GM21723 (cell line): Measurements from ENCODE around the gene PKIB.
"Not testable (repeated sequence)": the region's sequence is repeated elsewhere in the genome, so short reads cannot be mapped to it uniquely, and the experiment has no call there.

Experiments
- ATAC-seq: cut with Tn5 transposase; IDR thresholded peaks from one replicate; pipeline ENCODE4 v1.9.1; 2021; ENCODE audit warnings: mild to moderate bottlenecking, moderate library complexity; ENCODE audit not compliant: unreplicated experiment

Gene PKIB

DNA sequence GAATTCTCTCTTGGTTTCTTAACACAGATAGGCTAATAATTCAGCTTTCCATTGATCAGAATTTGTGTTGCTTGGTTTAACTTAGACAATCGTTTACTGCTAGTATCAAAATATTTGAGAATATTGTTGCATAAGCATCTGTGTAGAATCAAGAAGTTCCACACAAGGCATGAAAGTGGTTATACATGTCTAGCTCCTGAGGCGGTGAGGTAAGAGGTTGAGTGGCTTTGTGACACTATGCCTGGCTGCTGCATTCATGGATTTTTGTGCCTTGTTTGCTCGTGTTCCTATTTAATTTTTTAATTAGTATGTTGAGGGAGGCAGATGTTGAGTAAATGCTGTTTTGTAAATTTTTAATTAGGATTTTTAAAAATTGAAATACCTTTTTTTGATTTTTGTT is 10.2 kb downstream of the PKIB start:
- ATAC-seq, result no peak

DNA sequence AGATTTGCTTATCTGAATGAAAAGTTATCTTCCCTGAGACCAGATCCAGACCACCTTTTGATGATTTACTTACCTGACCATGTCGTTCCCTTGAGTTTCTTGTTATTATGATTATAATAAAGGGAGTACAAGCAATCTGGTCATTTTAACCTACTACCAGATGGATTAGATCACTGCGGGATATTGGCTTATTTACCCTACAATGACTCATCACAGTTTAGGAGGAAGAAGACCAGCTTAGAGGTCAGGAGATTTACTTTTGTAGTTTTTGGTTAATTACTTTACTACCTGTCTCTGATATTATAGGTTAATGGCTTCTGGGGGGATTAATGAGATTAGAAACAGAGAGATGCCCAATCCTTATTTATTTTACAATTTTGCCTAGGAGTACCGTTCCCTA is 10.7 kb downstream of the PKIB start:
- no peak for ATAC-seq

DNA sequence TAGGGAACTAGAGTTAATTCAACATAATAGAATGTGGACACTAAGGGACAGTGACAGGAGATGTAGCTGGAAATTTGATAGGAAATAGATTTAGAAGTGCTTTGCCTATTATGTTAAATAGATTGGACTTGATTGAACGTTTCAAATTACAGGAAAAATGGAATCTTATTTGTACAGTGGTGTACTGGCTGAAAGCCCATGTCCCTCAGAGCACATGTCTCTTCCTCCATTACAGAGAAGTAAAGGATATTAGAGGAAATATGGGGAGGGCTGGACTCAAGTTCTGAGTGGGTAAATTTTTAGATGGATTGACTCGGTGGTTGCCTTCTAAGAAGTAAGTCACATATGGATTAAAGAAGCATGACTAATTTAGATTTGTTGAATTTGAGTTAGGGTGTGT is 11.4 kb downstream of the PKIB start:
- ATAC-seq, result no peak

DNA sequence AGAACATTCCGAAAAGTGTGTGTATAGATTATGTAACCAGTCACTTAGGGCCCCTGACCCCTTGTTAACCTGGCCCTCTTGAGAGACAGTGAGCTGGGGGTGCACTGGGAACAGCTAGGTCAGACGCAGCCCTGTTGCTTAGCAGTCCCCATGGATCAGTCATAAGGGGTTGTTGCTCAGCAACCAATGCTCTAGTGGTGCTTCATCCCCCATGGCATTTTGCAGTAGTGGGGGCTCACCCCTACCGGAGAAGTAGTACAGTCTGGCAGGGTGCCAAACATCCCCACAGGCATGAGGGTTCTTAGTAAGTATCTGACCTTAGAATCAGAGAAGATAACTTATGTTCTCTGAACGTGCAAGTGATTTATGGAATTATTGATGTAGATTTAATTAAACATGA is 12.3 kb downstream of the PKIB start:
- ATAC-seq, result no peak

DNA sequence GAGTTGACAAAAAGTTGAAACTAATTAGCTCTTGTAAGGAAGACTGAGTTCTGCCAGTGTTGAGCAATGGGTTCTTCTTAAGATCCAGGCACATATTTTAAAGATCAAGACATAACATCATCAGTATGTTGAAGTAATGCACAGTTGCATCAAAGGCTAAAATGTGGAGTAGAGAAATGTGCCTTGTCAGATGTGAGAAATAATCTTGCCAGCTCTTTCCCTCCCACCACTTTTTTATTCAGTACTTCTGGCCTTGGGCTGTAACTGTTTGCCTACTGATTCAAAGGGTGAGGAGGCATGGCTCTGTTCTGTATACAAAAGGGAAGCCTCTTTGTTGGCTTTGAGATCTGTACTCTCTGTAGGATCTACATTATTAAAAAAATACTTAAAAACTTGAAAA is 13.1 kb downstream of the PKIB start:
- ATAC-seq, result no peak

DNA sequence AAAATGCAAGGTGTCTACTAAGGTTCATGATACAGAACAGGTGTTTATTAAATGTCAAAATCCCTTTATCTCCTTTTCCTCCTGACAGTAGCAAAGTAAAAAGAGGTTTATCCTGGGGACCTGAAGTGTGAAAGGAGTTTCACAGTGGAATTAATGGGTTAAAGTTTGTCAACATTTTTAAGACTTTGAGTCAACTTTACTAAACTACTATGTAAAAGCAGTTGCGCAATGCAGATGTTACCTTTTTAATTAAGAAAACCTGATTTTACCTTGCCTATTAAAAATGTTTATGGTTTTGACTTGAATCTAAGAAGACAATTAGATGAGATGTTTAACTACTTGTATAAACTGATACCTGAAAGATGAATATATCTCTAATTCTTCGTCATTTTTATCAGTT is 14.6 kb downstream of the PKIB start:
- ATAC-seq, result no peak

DNA sequence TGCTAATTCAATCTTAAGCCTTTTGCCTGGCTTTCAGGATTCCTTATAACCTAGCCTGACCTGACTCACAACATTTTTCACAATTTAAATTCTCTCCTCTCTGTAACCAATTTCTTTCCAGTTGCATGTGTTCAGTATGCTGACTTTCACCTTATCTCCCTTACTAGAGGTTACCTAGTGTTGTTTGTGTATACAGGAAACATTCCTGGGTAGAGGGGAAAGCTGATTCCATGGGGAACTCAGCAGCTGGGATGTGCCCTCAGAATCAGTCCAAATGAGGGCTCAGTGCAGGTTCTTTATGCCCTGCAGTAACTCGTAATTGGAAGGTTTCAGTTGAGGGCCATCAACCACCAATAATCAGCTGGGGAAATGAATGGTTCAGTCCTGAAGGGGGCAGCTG is 18.5 kb downstream of the PKIB start:
- ATAC-seq, result no peak

DNA sequence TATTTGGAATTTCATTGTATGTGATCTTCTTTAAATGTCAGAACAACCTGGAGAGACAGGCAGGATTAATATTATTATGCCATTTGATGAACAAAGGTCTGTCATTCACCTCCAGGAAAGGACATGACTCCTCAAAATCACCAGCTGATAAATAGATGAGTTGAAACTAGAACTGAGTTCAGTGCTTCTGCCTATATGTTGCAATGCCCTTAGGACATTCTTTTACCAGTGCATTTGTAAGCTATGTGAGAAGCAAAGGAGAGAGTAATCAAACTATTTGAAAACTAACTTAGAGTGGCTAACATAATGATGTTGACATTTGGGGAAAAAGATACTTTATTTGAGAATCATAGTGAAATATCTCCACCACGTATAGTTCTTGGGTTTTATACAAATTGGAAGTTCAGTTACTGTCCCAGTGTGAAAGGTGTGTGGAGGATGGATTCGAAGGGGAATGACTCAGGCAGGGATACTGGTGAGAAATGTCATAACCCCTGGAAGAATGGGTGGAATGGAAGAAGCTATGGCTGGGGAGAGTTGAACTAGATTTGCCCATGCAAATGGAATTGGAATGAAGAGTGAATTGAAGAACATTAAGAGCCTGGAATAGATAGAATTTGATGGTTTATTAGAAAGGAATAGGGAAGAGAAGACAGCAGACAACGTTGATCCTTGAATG is 21.5 kb downstream of the PKIB start:
- no peak for ATAC-seq

DNA sequence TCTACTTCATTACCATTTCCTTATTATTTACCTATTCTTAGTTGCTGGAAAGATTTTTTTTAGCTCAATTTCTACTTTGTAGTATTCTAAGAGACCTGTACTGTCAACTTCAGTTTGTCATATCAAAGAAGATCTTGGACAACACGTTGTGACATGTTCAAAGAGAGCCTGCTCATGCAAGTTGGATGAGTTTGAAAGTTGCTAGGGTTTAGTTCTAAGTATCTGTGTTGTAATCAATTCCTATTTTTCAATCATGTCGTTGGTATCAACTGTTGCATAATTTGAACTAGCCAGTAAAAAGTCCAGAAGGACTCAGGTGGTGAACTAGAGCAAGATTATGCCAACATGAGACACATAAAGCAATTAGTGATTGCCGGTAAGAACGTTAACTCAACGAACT is 30.2 kb downstream of the PKIB start:
- no peak for ATAC-seq

DNA sequence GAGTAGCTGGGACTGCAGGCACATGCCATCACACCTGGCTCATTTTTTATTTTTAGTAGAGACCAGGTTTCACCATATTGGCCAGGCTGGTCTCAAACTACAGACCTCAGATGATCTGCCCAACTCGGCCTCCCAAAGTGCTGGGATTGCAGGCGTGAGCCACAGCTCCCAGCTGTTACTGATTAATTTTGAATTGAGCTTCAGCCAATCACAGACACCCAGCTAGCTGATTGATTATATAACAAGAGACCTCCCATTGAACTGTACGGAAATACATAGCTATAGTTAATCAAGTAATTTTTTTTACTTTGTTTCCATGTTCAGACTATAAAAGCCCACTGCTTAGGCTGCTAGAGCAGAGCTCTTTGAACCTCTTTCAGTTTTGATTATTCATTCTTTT is 31.6 kb downstream of the PKIB start:
- ATAC-seq, result no peak

DNA sequence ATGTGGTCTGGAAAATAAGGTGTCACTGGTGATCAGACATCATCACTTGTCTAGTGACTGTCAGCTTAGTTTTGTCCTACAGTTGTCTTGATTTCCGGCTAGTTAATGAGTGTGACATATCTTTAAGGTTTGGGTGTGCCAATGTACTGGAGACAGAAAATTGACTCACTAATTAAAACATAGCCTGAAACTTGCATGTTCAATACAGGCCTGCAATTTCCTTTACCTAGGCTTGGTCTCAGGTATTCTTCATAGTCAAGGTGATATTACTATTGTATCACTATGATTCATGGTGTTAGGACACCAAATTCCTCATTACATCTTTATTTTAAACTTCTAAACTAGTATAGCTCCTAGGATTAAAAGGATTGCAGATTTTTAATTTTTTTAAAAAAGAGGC is 32.4 kb downstream of the PKIB start:
- ATAC-seq, result not testable (repeated sequence)

DNA sequence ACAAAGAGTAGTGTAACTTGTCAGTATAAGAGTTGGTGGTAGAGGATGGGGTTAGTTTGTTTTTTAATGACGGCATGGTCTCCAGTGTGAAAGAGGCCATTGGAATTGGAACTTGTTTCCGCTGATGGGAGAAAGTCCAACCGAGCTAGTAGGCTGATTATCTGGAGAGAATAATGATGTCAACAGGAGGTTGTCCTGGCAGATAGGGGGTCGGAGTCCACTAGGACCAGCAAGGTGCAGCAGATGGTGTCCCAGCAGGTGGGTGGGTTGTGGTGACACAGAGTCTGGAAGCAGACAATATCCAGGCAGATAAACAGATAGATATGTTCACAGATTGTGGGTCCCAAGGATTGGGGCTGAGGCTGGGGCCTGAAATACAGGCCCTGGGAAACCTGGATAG is 35.1 kb downstream of the PKIB start:
- ATAC-seq, result no peak

DNA sequence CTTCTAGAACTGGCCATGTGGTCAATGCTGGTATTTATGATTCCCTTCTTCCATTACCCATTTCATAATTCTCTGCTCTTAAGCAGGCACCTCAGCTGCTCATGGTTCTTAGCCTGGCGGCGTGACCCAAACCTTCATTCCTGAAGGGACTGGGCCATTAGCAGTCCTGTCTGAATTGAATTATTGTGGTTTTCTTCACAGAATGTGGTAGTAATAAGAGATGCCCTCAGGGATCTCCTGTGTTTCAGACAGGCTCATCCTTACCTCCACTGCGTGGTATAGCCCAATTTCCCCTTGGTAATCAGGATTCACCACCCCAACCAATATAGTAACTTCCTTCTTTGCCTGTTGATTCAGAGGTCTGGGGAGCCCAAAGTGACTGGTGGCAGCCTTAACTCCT is 37.6 kb downstream of the PKIB start:
- ATAC-seq, result no peak

DNA sequence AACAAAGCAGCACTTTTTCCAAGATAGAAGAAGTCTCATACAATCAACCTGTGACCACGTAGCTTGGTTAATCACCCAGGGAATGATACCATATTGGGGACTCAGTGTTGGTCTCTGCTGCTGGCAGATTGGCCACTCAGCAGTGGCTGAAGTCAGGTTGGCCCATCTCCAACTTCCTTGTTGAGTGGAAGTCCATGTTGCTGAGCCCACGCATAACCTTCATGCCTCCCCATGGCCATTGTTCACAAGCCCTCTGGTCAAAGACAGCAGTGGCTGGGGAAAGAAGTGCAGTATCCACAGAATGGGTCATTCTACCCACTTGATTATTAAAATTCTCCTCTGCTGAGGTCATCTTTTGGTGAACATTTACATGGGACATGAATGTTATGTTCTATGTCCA is 38.5 kb downstream of the PKIB start:
- no peak for ATAC-seq

DNA sequence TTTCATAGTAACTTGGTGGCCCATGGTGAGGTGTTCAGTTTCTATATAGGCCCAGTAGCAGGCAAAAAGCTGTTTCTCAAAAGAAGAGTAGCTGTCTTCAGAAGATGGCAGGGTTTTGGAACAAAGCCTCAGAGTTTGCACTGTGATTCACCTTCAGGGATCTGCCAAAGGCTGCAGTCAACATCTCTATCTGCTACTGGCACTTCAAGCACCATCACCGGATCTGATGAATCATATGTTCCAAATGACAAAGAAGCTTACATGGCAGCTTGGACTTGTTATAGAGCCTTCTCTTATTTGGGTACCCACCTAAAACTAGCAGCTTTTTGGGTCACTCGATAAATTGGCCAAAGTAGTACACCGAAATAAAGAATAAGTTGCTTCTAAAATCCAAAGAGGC is 39.5 kb downstream of the PKIB start:
- no peak for ATAC-seq

DNA sequence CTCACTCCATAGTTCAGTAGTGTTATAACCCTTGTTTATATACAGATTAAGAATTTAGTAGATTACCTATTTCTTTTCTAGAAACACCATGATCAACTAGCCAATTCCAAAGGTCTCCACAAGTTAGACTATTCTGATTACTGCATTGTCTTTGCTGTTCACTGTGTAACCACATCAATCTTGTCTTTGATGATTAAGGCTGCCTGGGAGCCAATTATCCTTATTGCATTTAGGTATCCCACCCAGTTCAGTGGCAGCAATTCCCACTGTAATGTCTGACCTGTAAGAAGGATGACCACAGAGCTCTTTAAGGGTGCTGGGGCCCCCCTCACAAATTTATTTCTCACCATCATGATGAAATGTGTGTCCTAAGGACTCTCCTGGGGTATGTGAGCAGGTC is 40.2 kb downstream of the PKIB start:
- ATAC-seq, result no peak

DNA sequence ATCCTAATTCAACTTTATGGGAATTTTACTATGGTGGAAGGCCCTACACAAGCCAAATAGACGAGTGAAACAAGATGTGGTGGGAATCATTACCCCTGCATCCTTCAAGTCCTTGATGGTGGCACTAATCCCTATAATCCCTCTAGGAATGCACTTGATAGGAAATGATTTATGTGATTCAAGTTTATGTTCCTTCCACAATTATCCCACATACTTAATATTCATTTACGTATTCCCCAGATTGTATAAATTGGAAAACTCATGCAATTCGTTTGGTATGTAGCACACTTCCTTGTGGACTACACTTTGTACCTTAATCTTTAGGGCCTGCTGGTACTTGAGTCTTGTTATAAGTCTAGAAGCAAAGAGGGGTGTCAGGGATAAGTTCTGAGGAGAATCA is 40.8 kb downstream of the PKIB start:
- no peak for ATAC-seq

DNA sequence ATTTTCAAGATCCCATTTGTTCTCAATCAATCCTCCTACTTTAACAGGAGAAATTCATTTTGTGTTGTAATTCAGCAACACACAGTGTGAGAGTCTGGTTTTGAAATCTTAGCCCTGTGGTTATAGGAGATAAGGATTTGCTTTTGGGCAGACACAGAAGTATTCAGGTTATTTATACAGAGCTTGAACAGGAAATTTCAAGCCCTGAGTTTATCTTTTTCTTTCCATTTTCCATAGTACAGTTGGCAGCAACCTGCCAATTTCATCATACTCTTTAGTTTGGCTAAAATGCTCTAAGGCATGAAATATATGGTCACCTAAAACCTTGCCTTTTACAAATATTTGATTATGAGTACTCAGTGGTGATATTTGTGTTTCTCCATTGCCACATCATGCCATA is 41.4 kb downstream of the PKIB start:
- ATAC-seq, result no peak

DNA sequence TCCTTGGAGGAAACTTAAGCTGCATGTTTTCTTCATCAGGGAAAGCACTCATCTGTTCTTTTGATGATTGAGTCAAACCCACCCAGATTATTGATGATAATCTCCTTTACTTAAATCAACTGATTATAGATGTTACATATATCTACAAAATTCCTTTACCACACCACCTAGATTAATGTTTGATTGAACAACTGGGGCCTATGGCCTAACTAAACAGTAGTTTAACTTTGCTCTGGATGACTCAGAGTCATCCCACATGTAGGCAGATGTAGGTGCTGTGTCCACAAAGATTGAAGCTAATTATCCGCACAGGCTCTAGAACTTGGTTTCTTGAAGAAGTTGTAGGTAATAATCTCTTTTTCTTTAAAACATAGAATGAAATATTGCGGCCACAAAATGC is 42.2 kb downstream of the PKIB start:
- no peak for ATAC-seq

DNA sequence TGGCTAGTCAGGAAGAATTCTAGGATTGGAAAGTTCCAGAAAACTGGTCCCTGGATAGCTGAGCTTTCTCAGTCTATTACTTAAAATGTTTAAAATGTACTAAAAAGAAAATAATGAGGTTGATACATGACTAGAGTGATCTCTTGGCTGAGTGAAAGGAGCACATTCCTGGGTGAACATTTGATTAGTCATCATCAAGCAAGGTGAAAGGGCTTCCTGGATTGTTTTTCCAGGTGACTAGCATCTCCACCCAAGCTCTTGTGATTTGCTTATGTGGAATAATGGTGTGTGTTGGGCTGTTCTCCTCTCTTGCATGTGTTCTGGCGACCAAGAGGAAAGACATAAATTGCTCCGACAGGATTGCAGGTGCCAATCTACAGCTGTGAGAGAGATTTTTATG is 42.9 kb downstream of the PKIB start:
- no peak for ATAC-seq

DNA sequence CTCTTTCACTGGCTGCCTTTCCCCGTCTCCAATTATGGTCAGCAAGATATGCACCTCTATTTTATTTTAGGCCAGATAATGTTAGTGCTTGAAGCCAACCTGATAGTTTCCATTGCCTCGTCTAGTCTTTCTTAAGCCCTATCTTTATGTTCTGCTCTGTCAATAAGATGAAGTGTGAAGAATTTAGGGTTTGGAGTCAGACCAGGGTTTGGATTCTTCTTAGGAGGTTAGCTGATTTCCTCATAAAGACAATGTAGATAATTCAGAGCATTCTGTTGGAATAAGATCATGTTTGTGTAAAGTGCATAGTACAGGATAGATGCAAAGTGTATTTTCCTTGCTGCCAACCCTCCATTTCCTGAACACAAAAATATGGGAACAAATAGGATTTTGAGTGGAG is 43.8 kb downstream of the PKIB start:
- ATAC-seq, result no peak

DNA sequence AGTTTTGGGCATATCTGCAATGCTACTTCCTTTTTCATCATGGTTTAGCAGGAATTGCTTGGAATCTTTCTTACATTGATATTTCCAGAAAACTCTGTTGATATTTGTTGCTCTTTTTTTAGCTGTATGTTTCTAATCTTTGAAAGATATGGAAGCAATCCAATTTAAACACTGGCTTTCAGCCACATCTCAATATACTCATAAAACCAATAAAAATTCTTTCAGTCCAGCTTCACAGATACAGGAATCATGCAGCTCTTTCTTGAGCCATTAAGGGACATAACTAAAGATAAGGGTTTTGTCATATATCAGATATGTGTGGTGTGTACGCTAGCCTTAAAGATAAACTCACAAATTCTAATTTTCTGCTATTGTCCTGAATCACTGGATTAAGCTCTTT is 47.4 kb downstream of the PKIB start:
- no peak for ATAC-seq

DNA sequence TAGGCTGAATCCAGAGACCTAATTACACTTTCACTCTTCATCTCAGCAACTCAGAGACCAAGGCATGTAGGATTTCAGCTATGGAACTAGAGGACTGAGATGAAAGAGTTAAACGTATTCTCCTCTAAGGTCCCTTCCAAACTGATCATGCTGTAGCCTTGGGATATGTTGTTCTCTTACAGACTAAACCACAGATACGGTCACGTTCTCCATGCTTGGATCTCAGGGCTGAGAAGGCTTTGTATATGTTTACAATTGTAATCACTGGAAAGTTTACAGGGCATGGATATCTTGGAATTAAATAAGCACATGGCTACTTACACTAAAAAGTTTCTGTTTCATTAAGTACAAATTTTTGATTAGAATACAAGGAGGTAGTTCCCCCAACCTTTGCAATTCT is 50.1 kb downstream of the PKIB start:
- no peak for ATAC-seq

DNA sequence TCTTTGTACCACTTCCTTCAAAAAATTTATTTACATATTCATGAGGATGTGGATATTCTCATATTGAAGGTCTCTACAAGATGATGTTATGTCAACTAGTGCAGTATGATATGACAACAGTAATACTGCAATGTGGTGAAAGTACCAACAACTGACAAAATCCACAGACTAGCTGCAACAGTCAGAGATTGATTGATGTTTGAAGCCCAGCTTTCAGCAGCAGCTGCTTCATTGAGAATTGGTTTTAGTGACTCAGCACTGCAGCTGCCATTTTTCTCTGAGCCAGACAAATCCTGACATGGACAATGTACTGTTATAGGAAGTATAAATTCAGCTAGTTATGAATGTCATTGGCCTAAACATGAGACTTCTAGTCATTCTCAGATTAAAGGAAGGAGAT is 53.8 kb downstream of the PKIB start:
- no peak for ATAC-seq
